NCI-H510A (cell line): Measurements from ENCODE around the gene SPATA21.

Source experiments
- DNase-seq: peaks from one replicate; lab custom pipeline; 2025; lab: John Stamatoyannopoulos, UW

Gene SPATA21

DNA sequence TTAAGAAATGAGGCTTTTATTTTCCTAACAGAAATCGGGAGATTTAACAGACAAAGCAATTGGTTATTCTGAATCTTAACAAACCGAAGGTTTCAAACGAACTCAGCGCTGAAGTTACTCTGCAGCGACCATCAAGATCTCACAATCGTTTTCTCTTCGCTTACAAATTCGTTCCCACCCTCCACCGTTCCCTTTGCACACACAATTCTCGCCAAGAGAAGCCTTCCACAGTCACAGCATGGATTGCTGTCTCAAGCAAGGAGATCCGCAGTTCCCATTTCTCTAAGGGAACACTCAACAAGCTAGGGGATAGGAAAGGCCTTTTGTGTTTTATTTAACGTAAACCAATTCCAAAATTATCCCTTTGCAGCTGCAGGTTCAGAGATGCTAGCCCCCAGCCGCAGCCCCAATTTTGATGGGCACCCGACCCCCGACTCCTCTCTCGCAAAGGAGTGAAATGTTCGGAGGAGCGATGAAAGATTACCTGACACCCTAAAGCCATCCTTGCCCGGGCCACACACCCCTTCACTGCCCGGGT lies 85.7 kb downstream of the SPATA21 start:
- DNase-seq = no peak

DNA sequence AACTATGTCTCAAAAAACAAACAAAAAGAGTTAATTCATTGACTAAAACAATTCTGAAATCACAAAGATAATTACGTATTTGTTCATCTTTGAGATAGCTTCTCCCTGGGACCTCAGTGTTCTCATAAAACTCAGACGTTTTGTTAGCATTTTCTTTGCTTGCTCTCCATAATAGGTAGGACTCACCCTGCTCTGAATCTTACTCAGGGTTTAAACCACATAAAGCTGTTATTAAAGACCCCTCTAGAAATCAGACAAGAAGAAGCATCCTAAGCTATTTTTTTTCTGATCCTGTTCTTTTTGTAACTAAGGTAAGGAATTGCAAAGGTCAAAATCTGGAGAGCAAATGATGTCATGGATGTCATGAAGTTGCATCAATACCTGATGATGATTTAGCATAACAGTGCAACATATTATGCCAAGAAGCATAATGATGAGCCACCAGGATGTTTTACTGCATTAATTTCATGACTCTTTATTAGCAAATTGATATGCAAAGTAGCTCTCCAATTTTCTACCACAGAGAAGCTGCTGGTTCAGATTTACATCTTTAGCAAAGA lies 87.3 kb downstream of the SPATA21 start:
- no peak for DNase-seq
